ENCODE measurements around the gene E2F6.

Gene E2F6

DNA sequence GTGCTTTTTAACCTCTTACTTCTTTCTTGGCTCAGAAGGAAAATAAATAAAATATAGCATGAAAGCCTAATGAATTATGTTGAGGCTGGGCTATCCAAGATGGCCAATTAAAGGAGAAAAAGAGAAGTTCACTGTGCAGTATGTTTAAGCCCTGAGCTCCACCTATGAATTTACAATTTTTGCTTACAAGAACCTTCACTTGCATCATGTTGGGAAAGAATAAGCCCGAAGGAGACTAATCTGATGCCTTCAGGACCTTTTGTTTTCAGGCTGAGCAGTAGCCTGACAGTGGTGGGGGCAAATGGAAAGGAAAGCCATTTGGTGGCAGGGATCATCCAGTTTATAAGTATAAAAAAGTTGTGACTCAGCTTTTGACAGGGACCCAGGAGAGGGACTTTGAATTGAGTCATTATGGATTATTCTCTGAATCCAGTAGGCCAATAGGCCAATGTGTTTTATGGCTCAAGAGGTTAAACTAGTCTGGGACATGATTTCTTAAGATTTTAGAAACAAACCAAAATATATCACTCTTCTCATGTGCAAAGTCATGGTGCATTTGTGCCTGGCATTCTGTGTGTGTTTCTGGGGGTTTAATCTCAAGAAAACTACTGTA lies 56.9 kb downstream of the E2F6 start:
- Histone ChIP-seq H3K4me3 (ENCODE audit: low read depth, low read length) (no peak overlapping the region), H3K27ac (ENCODE audit: extremely low read depth, low read depth, low read length) (no peak overlapping the region), H3K9me3 (ENCODE audit: control insufficient read depth, insufficient read depth, low read depth, low read length) (no peaks in the 10 kb centered on the region), H3K4me1 (ENCODE audit: control insufficient read depth, insufficient read depth, low read length) (no peaks in the 10 kb centered on the region), H3K36me3 (ENCODE audit: control insufficient read depth in 2 of 2, insufficient read depth in 1 of 2, low read length in 2 of 2) (no peaks in the 10 kb centered on the region)
- ChIA-PET POLR2A (no interaction called here), CTCF (interaction anchor here (1.0 to 7.9 kb wide), 6 partner anchors 9 to 284 kb away, joined by 3 to 97 read pairs (median 4); a partner anchor contains a TSS)
- TF ChIP-seq GLI2 (tag by site-specific recombination; IDR thresholded peaks at IDR 0.05; ENCODE audit: borderline replicate concordance, low read depth) (no peak), ZNF311 (tag by site-specific recombination; IDR thresholded peaks at IDR 0.05; ENCODE audit: borderline replicate concordance) (no peak), BCL11B (tag by site-specific recombination; IDR thresholded peaks at IDR 0.05; ENCODE audit: low read depth) (no peak), ZNF341 (tag by site-specific recombination; IDR thresholded peaks at IDR 0.05; ENCODE audit: low read depth) (no peak), ZNF548 (tag by site-specific recombination; IDR thresholded peaks at IDR 0.05) (no peak), GLIS1 (tag by site-specific recombination; IDR thresholded peaks at IDR 0.05) (no peak), TCF7L2 (IDR thresholded peaks at IDR 0.05; ENCODE audit: borderline replicate concordance, low read depth, low read length) (no peak)

DNA sequence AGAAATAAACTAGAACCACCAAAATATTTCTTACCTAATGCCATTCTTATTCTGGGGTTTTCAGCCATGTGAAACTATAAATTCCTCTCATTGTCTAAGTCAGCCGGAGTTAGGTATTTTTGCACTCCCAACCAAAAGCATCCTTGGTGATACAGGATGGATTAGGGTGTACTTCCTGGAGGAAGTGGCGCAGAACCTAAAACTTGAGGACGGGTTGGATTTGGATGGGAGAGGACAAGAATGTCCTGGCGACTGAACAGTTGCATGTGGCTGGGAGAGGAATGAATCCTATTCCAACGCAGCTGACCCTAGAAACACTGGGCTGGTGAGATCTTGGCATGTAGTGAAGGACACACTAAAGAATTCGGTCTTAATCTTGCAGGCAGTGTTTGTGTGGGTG lies 58.5 kb downstream of the E2F6 start:
- ChIA-PET POLR2A (interaction anchor here (0.8 kb wide), 1 partner anchor 63 kb away, joined by 3 read pairs; the partner anchor contains the start of gene ROCK2), CTCF (interaction anchor here (0.6 to 7.9 kb wide), 2 partner anchors 20 to 276 kb away, joined by 5 to 97 read pairs; a partner anchor contains a TSS)
- H3K9me3 ChIP-seq (ENCODE audit: control insufficient read depth, insufficient read depth, low read depth, low read length), result no peaks in the 10 kb centered on the region
- no peak overlapping the region for H3K4me3 ChIP-seq (ENCODE audit: low read depth, low read length)
- H3K36me3 ChIP-seq (ENCODE audit: control insufficient read depth in 2 of 2, insufficient read depth in 1 of 2, low read length in 2 of 2), result no peaks in the 10 kb centered on the region
- no peaks in the 10 kb centered on the region for H3K4me1 ChIP-seq (ENCODE audit: control insufficient read depth, insufficient read depth, low read length)
- no peak for TF ChIP-seq ZBTB20 (tag by site-specific recombination; IDR thresholded peaks at IDR 0.05)
- TF ChIP-seq, protein P1, sequence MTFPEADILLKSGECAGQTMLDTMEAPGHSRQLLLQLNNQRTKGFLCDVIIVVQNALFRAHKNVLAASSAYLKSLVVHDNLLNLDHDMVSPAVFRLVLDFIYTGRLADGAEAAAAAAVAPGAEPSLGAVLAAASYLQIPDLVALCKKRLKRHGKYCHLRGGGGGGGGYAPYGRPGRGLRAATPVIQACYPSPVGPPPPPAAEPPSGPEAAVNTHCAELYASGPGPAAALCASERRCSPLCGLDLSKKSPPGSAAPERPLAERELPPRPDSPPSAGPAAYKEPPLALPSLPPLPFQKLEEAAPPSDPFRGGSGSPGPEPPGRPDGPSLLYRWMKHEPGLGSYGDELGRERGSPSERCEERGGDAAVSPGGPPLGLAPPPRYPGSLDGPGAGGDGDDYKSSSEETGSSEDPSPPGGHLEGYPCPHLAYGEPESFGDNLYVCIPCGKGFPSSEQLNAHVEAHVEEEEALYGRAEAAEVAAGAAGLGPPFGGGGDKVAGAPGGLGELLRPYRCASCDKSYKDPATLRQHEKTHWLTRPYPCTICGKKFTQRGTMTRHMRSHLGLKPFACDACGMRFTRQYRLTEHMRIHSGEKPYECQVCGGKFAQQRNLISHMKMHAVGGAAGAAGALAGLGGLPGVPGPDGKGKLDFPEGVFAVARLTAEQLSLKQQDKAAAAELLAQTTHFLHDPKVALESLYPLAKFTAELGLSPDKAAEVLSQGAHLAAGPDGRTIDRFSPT (tag by site-specific recombination; IDR thresholded peaks at IDR 0.05), result no peak
- TF ChIP-seq YY2 (tag by site-specific recombination; IDR thresholded peaks at IDR 0.05), result no peak
- no peak for TF ChIP-seq GLI4 (tag by site-specific recombination; IDR thresholded peaks at IDR 0.05)
- no peak for TF ChIP-seq OSR2 (tag by site-specific recombination; IDR thresholded peaks at IDR 0.05)
- no peak for TF ChIP-seq ZNF311 (tag by site-specific recombination; IDR thresholded peaks at IDR 0.05; ENCODE audit: borderline replicate concordance)
- no peak for TF ChIP-seq ZNF621 (tag by site-specific recombination; IDR thresholded peaks at IDR 0.05)
- no peak for TF ChIP-seq ZNF585B (tag by site-specific recombination; IDR thresholded peaks at IDR 0.05)
- TF ChIP-seq ZNF350 (tag by site-specific recombination; IDR thresholded peaks at IDR 0.05), result no peak
- TF ChIP-seq ZNF76 (tag by site-specific recombination; IDR thresholded peaks at IDR 0.05; ENCODE audit: borderline replicate concordance, low read depth), result no peak
- no peak overlapping the region for H3K27ac ChIP-seq (ENCODE audit: extremely low read depth, low read depth, low read length)

DNA sequence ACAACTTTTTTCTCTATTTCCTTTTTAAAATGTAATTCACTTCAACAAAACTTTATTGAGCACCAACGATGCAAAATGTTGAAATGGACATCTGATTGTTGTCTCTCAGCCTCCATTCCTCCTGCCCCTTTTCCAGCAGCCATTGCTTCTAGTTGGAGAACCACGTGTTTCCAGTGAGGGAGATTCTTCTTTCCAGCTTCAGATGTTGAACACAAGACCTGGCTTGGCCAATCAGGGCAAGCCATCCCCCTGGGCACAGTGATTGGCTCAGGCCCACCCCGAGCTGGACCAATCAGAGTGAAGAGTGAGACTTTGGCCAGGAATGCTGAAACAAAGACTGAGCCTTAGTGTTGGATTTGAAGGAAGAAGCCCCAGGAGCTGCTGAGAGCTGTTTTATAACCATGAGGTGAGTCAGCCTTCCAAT lies 59.0 kb downstream of the E2F6 start:
- Histone ChIP-seq H3K27ac (ENCODE audit: extremely low read depth, low read depth, low read length) (no peak overlapping the region), H3K4me1 (ENCODE audit: control insufficient read depth, insufficient read depth, low read length) (no peaks in the 10 kb centered on the region), H3K9me3 (ENCODE audit: control insufficient read depth, insufficient read depth, low read depth, low read length) (no peaks in the 10 kb centered on the region), H3K36me3 (ENCODE audit: control insufficient read depth in 2 of 2, insufficient read depth in 1 of 2, low read length in 2 of 2) (no peaks in the 10 kb centered on the region), H3K4me3 (ENCODE audit: low read depth, low read length) (no peak overlapping the region)
- CTCF ChIA-PET, result interaction anchor here (0.6 to 1.0 kb wide), 2 partner anchors 20 to 275 kb away, joined by 3 to 5 read pairs; no protein-coding TSS in a partner anchor
- POLR2A ChIA-PET, result interaction anchor here (0.8 kb wide), 1 partner anchor 62 kb away, joined by 3 read pairs; the partner anchor contains the start of gene ROCK2
- TF ChIP-seq ZNF701 (tag by site-specific recombination; IDR thresholded peaks at IDR 0.05), result no peak
- TF ChIP-seq EGR2 (tag by site-specific recombination; IDR thresholded peaks at IDR 0.05; ENCODE audit: low read depth), result no peak
- TF ChIP-seq, protein P2, sequence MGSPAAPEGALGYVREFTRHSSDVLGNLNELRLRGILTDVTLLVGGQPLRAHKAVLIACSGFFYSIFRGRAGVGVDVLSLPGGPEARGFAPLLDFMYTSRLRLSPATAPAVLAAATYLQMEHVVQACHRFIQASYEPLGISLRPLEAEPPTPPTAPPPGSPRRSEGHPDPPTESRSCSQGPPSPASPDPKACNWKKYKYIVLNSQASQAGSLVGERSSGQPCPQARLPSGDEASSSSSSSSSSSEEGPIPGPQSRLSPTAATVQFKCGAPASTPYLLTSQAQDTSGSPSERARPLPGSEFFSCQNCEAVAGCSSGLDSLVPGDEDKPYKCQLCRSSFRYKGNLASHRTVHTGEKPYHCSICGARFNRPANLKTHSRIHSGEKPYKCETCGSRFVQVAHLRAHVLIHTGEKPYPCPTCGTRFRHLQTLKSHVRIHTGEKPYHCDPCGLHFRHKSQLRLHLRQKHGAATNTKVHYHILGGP (tag by site-specific recombination; IDR thresholded peaks at IDR 0.05), result no peak
- TF ChIP-seq MZF1 (tag by site-specific recombination; IDR thresholded peaks at IDR 0.05; ENCODE audit: borderline replicate concordance), result no peak
- no peak for TF ChIP-seq GLIS2 (tag by site-specific recombination; IDR thresholded peaks at IDR 0.05)
- TF ChIP-seq ZNF629 (tag by site-specific recombination; IDR thresholded peaks at IDR 0.05), result no peak
- no peak for TF ChIP-seq ZNF2 (tag by site-specific recombination; IDR thresholded peaks at IDR 0.05)
- no peak for TF ChIP-seq ZXDB (tag by site-specific recombination; IDR thresholded peaks at IDR 0.05)
- TF ChIP-seq, protein P3, sequence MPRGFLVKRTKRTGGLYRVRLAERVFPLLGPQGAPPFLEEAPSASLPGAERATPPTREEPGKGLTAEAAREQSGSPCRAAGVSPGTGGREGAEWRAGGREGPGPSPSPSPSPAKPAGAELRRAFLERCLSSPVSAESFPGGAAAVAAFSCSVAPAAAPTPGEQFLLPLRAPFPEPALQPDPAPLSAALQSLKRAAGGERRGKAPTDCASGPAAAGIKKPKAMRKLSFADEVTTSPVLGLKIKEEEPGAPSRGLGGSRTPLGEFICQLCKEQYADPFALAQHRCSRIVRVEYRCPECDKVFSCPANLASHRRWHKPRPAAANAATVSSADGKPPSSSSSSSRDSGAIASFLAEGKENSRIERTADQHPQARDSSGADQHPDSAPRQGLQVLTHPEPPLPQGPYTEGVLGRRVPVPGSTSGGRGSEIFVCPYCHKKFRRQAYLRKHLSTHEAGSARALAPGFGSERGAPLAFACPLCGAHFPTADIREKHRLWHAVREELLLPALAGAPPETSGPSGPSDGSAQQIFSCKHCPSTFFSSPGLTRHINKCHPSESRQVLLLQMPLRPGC (tag by site-specific recombination; IDR thresholded peaks at IDR 0.05), result no peak

All from HEK293 (cell line).